Measurements from ENCODE around the gene EFHC2.

EFHC2 gene

DNA sequence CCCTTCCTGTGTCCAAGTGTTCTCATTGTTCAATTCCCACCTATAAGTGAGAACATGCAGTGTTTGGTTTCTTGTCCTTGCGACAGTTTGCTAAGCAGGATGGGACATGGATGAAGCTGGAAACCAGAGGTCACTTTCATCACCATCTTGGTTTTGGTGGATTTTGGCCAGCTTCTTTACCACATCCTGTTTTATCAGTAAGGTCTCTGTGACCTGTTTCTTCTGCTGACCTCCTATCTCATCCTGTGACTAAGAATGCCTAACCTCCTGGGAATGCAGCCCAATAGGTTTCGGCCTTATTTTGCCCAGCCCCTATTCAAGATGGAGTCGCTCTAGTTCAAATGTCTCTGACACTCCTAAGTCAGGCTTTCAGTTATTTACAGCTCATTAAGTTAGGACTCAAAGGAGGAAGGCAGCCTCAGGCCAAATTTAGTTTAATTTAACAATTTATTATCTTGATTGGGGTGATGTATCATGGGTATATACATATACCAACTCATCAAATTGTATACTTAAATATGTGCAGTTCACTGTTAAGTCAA, 200.3 kb downstream of the EFHC2 start:
- DNase-seq, result no peak

DNA sequence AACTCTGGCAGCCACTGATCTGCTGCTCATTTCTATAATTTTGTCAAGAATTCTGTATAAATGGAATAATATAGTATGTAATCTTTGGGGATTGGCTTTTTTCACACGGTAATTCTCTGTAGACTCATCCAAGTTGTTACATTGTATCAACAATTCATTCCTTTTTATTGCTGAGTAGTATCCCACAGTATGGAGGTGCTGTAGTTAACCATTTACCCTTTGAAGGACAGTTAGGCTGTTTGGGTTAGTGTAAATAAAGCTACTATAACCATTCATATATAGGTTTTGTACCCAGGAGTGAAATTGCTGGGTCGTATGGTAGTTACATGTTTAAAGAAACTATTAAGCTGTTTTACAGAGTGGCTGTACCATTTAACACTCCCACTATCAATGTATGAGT, 213.3 kb downstream of the EFHC2 start:
- DNase-seq, result no peak

DNA sequence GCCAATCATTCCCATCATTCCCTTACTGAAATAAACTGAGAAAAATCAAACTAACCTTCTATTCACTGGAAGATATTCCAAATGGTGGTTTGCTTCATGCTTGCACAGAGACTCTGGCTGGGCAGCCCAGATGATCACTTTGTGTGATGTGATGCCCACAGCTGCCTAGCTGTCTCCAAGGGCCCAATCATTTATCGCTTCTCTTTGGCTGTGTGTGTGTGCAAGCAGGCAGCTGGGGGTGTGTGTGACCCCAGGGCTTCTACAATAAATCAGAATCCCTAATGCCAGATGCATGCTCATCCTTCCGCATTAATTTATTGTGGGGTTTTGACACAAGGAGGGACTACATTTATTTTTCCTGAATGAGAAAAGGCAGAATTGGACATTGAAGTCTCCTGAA, 230.1 kb downstream of the EFHC2 start:
- no peak for DNase-seq

DNA sequence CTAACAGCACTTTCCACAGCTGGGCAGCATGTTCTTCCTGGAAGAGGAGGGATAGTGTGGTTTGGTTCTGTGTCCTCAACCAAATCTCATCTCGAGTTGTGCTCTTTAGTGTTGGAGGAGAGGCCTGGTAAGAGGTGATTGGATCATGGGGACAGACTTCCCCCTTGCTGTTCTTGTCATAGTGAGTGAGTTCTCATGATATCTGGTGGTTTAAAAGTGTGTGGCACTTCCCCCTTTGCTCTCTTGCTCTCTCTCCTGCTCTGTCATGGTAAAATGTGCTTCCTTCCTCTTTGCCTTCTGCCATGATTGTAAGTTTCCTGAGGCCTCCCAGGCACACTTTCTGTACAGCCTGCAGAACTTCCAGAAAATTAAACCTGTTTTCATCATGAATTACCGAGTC, 236.6 kb downstream of the EFHC2 start:
- no peak for DNase-seq

DNA sequence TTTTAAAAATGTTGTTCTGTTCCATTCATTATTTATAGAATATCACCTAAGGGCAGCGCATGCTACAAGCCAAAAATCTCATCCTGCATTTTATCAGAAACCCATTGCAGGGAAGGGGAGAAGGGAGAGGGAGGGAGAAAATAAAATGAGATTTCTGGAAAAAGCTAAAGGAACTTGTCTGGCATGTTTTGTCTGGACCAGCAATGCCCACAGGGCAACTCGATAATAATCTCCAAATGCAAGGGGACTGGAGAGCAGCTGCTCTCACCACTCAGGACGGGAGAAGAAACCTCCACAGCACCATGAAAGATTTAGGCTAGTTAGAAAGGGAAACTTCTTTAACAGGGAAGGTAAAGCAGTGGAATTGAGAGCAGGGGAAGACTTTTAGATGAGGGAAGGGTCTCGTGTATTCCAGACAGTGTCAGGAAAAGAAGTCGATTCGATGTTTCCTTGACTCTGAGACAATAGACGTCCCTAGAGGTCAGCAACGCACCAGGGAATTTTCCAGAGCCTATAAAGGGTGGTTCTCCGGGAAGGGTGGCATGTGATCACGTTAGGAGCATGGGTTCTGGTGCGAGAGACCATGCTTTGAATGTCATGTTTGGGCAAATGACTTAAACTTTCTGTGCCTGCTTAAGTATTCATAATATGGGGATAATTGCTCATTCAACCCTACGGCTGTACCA, 238.1 kb downstream of the EFHC2 start:
- DNase-seq, result no peak

DNA sequence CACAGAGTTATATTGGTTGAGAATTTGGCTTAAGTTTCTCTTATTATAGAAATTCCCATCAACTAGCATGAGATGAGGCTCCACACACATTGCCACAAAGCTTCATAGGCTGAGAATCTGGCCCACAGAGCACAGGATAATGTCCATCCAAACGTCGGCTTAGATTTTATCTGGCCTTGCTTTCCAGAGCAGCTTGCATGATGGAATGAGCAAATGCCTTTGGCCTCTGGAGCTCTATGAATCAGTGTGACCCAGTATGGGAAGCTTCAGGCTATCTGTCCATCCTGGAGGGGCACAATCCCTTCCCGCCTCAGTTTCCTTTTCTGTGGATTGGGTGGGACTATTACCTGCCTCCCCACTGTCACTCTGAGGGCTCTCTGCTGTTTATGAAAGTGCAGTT, 238.8 kb downstream of the EFHC2 start:
- DNase-seq, result no peak

DNA sequence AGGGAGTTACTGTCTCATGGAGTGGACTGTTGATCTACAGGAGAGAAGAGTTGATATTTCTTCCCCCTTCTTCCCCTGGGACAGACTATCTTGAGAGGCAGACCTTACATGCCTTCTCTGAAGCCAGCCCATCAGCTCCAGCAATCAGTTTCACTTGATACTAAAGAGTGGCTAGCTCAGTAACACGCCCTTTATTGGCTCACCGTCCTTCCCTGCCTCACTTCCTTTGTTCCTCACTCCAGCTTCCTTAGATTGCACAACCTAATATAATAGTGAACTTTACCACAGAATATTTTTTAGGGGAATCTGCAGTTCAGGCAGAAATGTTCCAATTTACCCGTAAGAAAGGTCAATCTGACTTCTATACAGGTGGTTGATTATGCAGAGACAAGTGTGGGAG, 242.2 kb downstream of the EFHC2 start:
- DNase-seq, result no peak

DNA sequence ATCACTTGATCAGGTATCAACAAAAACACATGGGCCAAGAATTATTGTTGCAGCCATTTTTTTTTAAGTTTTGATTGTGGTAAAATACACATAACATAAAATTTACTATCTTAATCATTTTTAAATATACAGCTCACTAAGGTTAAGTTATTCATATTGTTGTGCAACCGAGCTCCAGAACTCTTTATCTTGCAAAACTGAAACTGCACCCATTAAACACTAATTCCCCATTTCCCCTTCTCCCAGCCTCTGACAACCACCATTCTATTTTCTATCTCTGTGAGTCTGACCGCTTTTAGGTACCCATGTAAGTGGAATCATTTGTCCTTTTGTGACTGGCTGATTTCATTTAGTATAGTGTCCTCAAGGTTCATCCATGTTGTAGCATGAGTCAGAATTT, 244.1 kb downstream of the EFHC2 start:
- no peak for DNase-seq
